H9 (cell line): Measurements from ENCODE around the gene HPCAL1. TPM values are rescaled to one million over a fixed set of nuclear protein-coding genes. Genes with fewer than 3 reads are reported as not detected.

ENCODE experiments used
- DNase-seq: peaks from one replicate; pipeline ENCODE4 v3.0.0-alpha.2; 2017
- H2AFZ ChIP-seq: one replicate; pipeline ENCODE4 v1.6.1; 2013; ENCODE audit warnings: mild to moderate bottlenecking, low read length, control low read depth, moderate library complexity
- H2AK5ac ChIP-seq: 2 replicates; pipeline ENCODE4 v1.6.1; 2013; ENCODE audit warnings: low read length, control low read depth, mixed read lengths; ENCODE audit not compliant: insufficient read length
- H2BK120ac ChIP-seq: one replicate; pipeline ENCODE4 v1.6.1; 2013; ENCODE audit warnings: low read depth, mild to moderate bottlenecking, low read length, control low read depth, inconsistent platforms; ENCODE audit not compliant: poor library complexity, severe bottlenecking
- H2BK12ac ChIP-seq: 2 replicates; pipeline ENCODE4 v1.6.1; 2013; ENCODE audit warnings: low read length, control low read depth, mixed read lengths, low read depth; ENCODE audit not compliant: insufficient read length
- H2BK15ac ChIP-seq: 2 replicates; pipeline ENCODE4 v1.6.1; 2013; ENCODE audit warnings: low read depth, low read length, control low read depth
- H2BK20ac ChIP-seq: one replicate; pipeline ENCODE4 v1.6.1; 2013; ENCODE audit warnings: low read depth, mild to moderate bottlenecking, low read length, control low read depth, inconsistent platforms; ENCODE audit not compliant: poor library complexity, severe bottlenecking
- H2BK5ac ChIP-seq: 2 replicates; pipeline ENCODE4 v1.6.1; 2013; ENCODE audit warnings: low read length, control low read depth, mixed read lengths; ENCODE audit not compliant: insufficient read length
- H3K14ac ChIP-seq: 2 replicates; pipeline ENCODE4 v1.6.1; 2013; ENCODE audit warnings: low read length, control low read depth; ENCODE audit not compliant: insufficient read depth
- H3K18ac ChIP-seq: 2 replicates; pipeline ENCODE4 v1.6.1; 2013; ENCODE audit warnings: low read depth, mild to moderate bottlenecking, mixed read lengths, low read length, control low read depth; ENCODE audit not compliant: insufficient read length
- H3K23ac ChIP-seq: 2 replicates; pipeline ENCODE4 v1.6.1; 2013; ENCODE audit warnings: low read length, control low read depth, mixed read lengths, low read depth; ENCODE audit not compliant: insufficient read length
- H3K23me2 ChIP-seq: 2 replicates; pipeline ENCODE4 v1.6.1; 2013; ENCODE audit warnings: low read depth, mild to moderate bottlenecking, mixed read lengths, low read length, control low read depth; ENCODE audit not compliant: insufficient read length, poor library complexity, severe bottlenecking
- H3K27ac ChIP-seq: 2 replicates; pipeline ENCODE4 v1.5.1; 2013; ENCODE audit warnings: low read length, control low read depth, mixed read lengths, low read depth; ENCODE audit not compliant: insufficient read length
- H3K27me3 ChIP-seq: 2 replicates; pipeline ENCODE4 v1.6.1; 2013; ENCODE audit warnings: low read length, control low read depth, inconsistent platforms; ENCODE audit not compliant: insufficient read depth
- H3K4ac ChIP-seq: 2 replicates; pipeline ENCODE4 v1.6.1; 2013; ENCODE audit warnings: low read depth, mild to moderate bottlenecking, control low read depth, inconsistent platforms, low read length, moderate library complexity
- H3K4me1 ChIP-seq: 2 replicates; pipeline ENCODE4 v1.6.1; 2013; ENCODE audit warnings: low read length, control low read depth, inconsistent platforms; ENCODE audit not compliant: insufficient read depth
- H3K4me2 ChIP-seq: 2 replicates; pipeline ENCODE4 v1.6.1; 2013; ENCODE audit warnings: low read length, control low read depth, mixed read lengths; ENCODE audit not compliant: insufficient read length, insufficient read depth
- H3K56ac ChIP-seq: 2 replicates; pipeline ENCODE4 v1.6.1; 2013; ENCODE audit warnings: low read depth, mild to moderate bottlenecking, mixed read lengths, low read length, control low read depth; ENCODE audit not compliant: insufficient read length
- H3K79me1 ChIP-seq: 2 replicates; pipeline ENCODE4 v1.6.1; 2013; ENCODE audit warnings: low read depth, mild to moderate bottlenecking, moderate library complexity, low read length, control low read depth, inconsistent platforms; ENCODE audit not compliant: insufficient read depth, poor library complexity, severe bottlenecking
- H3K79me2 ChIP-seq: 2 replicates; pipeline ENCODE4 v1.6.1; 2013; ENCODE audit warnings: low read length, control low read depth, inconsistent platforms; ENCODE audit not compliant: insufficient read depth
- H3K9ac ChIP-seq: 2 replicates; pipeline ENCODE4 v1.6.1; 2013; ENCODE audit warnings: low read length, control low read depth, mixed read lengths; ENCODE audit not compliant: insufficient read length; ENCODE audit errors: extremely low read depth
- H3K9me3 ChIP-seq: one replicate; pipeline ENCODE4 v1.6.1; 2013; ENCODE audit warnings: low read depth, low read length, inconsistent platforms; ENCODE audit not compliant: control insufficient read depth
- H3T11ph ChIP-seq: one replicate; pipeline ENCODE4 v1.6.1; 2013; ENCODE audit warnings: mild to moderate bottlenecking, low read length, control low read depth, inconsistent platforms
- H4K20me1 ChIP-seq: one replicate; pipeline ENCODE4 v1.6.1; 2013; ENCODE audit not compliant: control insufficient read depth, insufficient read length, insufficient read depth
- H4K5ac ChIP-seq: 2 replicates; pipeline ENCODE4 v1.6.1; 2013; ENCODE audit warnings: low read depth, mild to moderate bottlenecking, mixed read lengths, low read length, control low read depth; ENCODE audit not compliant: insufficient read length
- H4K8ac ChIP-seq: replicated peaks from 2 replicates; pipeline ENCODE4 v1.6.1; 2013; ENCODE audit warnings: low read length, control low read depth, mixed read lengths, low read depth; ENCODE audit not compliant: insufficient read length
- H4K91ac ChIP-seq: 2 replicates; pipeline ENCODE4 v1.6.1; 2013; ENCODE audit warnings: low read depth, mild to moderate bottlenecking, moderate library complexity, mixed read lengths, low read length, control low read depth; ENCODE audit not compliant: insufficient read length
- H3K27ac Mint-ChIP-seq, 3 experiments: 2 replicates in 2 of 3; 3 replicates in 1 of 3; pipeline ENCODE4 v1.8.0; 2020 to 2021; ENCODE audit warnings: mixed read lengths in 3 of 3, mild to moderate bottlenecking in 1 of 3, moderate library complexity in 1 of 3
- H3K27me3 Mint-ChIP-seq: 2 replicates; pipeline ENCODE4 v1.8.0; 2021; ENCODE audit warnings: low read depth, mild to moderate bottlenecking, moderate library complexity, mixed read lengths
- H3K36me3 Mint-ChIP-seq, 3 experiments: 2 replicates in 2 of 3; 3 replicates in 1 of 3; pipeline ENCODE4 v1.8.0; 2020 to 2021; ENCODE audit warnings: low read depth in 3 of 3, mixed read lengths in 3 of 3; ENCODE audit not compliant: insufficient read depth in 1 of 3
- H3K4me1 Mint-ChIP-seq, 2 experiments: 2 replicates each; pipeline ENCODE4 v1.8.0; 2020; ENCODE audit warnings: mixed read lengths in 2 of 2
- H3K4me3 Mint-ChIP-seq, 2 experiments: 2 replicates in 1 of 2; 3 replicates in 1 of 2; pipeline ENCODE4 v1.8.0; 2020 to 2021; ENCODE audit warnings: mild to moderate bottlenecking in 2 of 2, mixed read lengths in 2 of 2, moderate library complexity in 1 of 2
- H3K9me3 Mint-ChIP-seq, 2 experiments: 2 replicates in 1 of 2; 3 replicates in 1 of 2; pipeline ENCODE4 v1.8.0; 2020; ENCODE audit warnings: mild to moderate bottlenecking in 2 of 2, mixed read lengths in 2 of 2, moderate library complexity in 1 of 2
- CTCF ChIP-seq: fragments of 200-600 bp; sonication (generic); conservative IDR thresholded peaks from 3 replicates; pipeline ENCODE4 v1.8.0; 2021; ENCODE audit warnings: antibody characterized with exemption, mild to moderate bottlenecking
- WGBS: extraction: QIAGEN DNeasy Blood & Tissue Kit; methylation state at CpG from one replicate; pipeline ENCODE4 v1.1.7; 2013; ENCODE audit warnings: missing lambda C conversion rate, low lambda C conversion rate, mixed read lengths; ENCODE audit not compliant: insufficient read length; ENCODE audit errors: extremely low coverage; 5-methylcytosine and 5-hydroxymethylcytosine counted together
- total RNA-seq: library from RNA; stranded (reverse); gene quantifications from 2 replicates; pipeline ENCODE4 v1.2.1, GENCODE V29; 2021

The HPCAL1 gene
- total RNA-seq, 1 experiment from 2014 or later, result 4.7 TPM

GRCh38 chr2:10473121-10473756 lies 170.5 kb downstream of the HPCAL1 start:
- Mint-ChIP-seq H3K4me3 (no peak overlapping the region), H3K9me3 (no peaks in the 10 kb centered on the region), H3K4me1 (peaks cover 16 to 17% of the 10 kb centered on the region in 2 experiments), H3K27ac (no peak overlapping the region; a peak in 1 of 7 replicates), H3K36me3 (no peaks in the 10 kb centered on the region), H3K27me3 (peaks cover 3% of the 10 kb centered on the region)
- no peaks in the 10 kb centered on the region for H3K79me1 ChIP-seq
- H4K20me1 ChIP-seq, result no peaks in the 10 kb centered on the region
- H3K4me1 ChIP-seq, result no peaks in the 10 kb centered on the region; the same call in 1 of the 2 replicates
- H2BK120ac ChIP-seq, result no peak overlapping the region
- H2AFZ ChIP-seq, result no peak overlapping the region
- no peak for TF ChIP-seq CTCF
- no peak overlapping the region for H3K56ac ChIP-seq
- H2BK20ac ChIP-seq, result no peak overlapping the region
- no peak overlapping the region for H3K9ac ChIP-seq
- no peak overlapping the region for H2AK5ac ChIP-seq
- H4K91ac ChIP-seq, result no peak overlapping the region
- no peak for DNase-seq
- H3K9me3 ChIP-seq, result no peaks in the 10 kb centered on the region
- H4K5ac ChIP-seq, result no peak overlapping the region
- H3K18ac ChIP-seq, result no peak overlapping the region
- no peak overlapping the region for H3K14ac ChIP-seq
- no peak overlapping the region for H2BK15ac ChIP-seq
- no peak overlapping the region for H3K4ac ChIP-seq
- no peak overlapping the region for H4K8ac ChIP-seq
- H3K23ac ChIP-seq, result no peak overlapping the region
- no peaks in the 10 kb centered on the region for H3K27me3 ChIP-seq
- H3K27ac ChIP-seq, result no peak overlapping the region
- no peaks in the 10 kb centered on the region for H3K79me2 ChIP-seq
- H3K4me2 ChIP-seq, result no peak overlapping the region
- no peak overlapping the region for H3T11ph ChIP-seq
- H3K23me2 ChIP-seq, result no peaks in the 10 kb centered on the region
- H2BK12ac ChIP-seq, result no peak overlapping the region
- WGBS, result no CpG with 5 or more reads among the region's 5 CpGs
- H2BK5ac ChIP-seq, result no peak overlapping the region
